MCF 10A (cell line): ENCODE results near the gene ATMIN. TPM values are rescaled to one million over a fixed set of nuclear protein-coding genes. Genes with fewer than 3 reads are reported as not detected.

Experiments
- BruUV-seq: library from RNA; stranded (reverse); fragments of 400-500 nt; replicated peaks from 2 replicates; lab custom pipeline; 2021; lab: Mats Ljungman, UMichigan
- CTCF ChIA-PET: fragments of 300-600 bp; sonication (Branson Sonifier 250); formaldehyde crosslinking; extraction: SDS; loops from one replicate; lab custom pipeline; 2021; ENCODE audit warnings: antibody characterized with exemption, inconsistent platforms; lab: Yijun Ruan, JAX
- POLR2A ChIA-PET: fragments of 300-600, 350-650 bp; sonication (Branson Sonifier 250); formaldehyde crosslinking; extraction: SDS; loops from one replicate; lab custom pipeline; 2020; ENCODE audit warnings: antibody characterized with exemption, inconsistent platforms; lab: Yijun Ruan, JAX
- DNase-seq: peaks from one replicate; pipeline ENCODE4 v3.0.0-alpha.2; 2018; ENCODE audit not compliant: unreplicated experiment
- H3K27ac Mint-ChIP-seq: one replicate; pipeline ENCODE4 v1.8.0; 2022; ENCODE audit warnings: mild to moderate bottlenecking, low read depth, mixed read lengths; ENCODE audit not compliant: unreplicated experiment
- H3K27me3 Mint-ChIP-seq: one replicate; pipeline ENCODE4 v1.8.0; 2022; ENCODE audit warnings: mixed read lengths; ENCODE audit not compliant: insufficient read depth, unreplicated experiment
- H3K36me3 Mint-ChIP-seq: one replicate; pipeline ENCODE4 v1.8.0; 2022; ENCODE audit warnings: mild to moderate bottlenecking, moderate library complexity, mixed read lengths; ENCODE audit not compliant: insufficient read depth, unreplicated experiment
- H3K4me1 Mint-ChIP-seq: one replicate; pipeline ENCODE4 v1.8.0; 2022; ENCODE audit warnings: mixed read lengths; ENCODE audit not compliant: insufficient read depth, unreplicated experiment
- H3K4me3 Mint-ChIP-seq: one replicate; pipeline ENCODE4 v1.8.0; 2022; ENCODE audit warnings: mild to moderate bottlenecking, moderate library complexity, mixed read lengths; ENCODE audit not compliant: unreplicated experiment
- H3K9me3 Mint-ChIP-seq: one replicate; pipeline ENCODE4 v1.8.0; 2022; ENCODE audit warnings: mixed read lengths; ENCODE audit not compliant: unreplicated experiment
- CTCF ChIP-seq: fragments of 200-600 bp; IDR thresholded peaks from one replicate; pipeline ENCODE4 v1.8.0; 2022; ENCODE audit warnings: antibody characterized with exemption, mild to moderate bottlenecking; ENCODE audit not compliant: unreplicated experiment
- intact Hi-C: fragments of 100-400 bp; cut with micrococcal nuclease; formaldehyde crosslinking; loops from 2 replicates; pipeline ENCODE4 v1.14.1; 2022
- total RNA-seq: library from RNA; stranded (reverse); gene quantifications from 2 replicates; pipeline ENCODE4 v1.2.3, GENCODE V29; 2022

The ATMIN gene
- total RNA-seq, 1 experiment from 2014 or later = 33.8 TPM

GRCh38 chr16:81006813-81007695, 28.6 kb upstream of the ATMIN start, which contains the start of the genes CENPN and CMC2:
Gene CENPN (plus strand): TSS chr16:81007214. CDS start chr16:81011940, 4,726 bp downstream.
Gene CMC2 (minus strand): TSS chr16:81006885. CDS start chr16:80997394, 9,491 bp downstream.
- H3K4me3 Mint-ChIP-seq = peak within 1 kb of the TSS; percentile 99
- ChIA-PET POLR2A (interaction anchor here (0.6 to 6.3 kb wide), 12 partner anchors 13 to 311 kb away, joined by 3 to 64 read pairs (median 4); partner anchors contain the start of genes ATMIN, C16orf46 and GAN), CTCF (interaction anchor here (0.7 to 4.9 kb wide), 3 partner anchors 28 to 398 kb away, joined by 4 to 67 read pairs (median 5); partner anchors contain the start of gene ATMIN)
- no peak for TF ChIP-seq CTCF
- intact Hi-C loops = loop anchor here (10.0 kb wide), 1 partner anchor 728 kb away; no protein-coding TSS in a partner anchor
- H3K9me3 Mint-ChIP-seq = no peaks in the 10 kb centered on the region
- no TSS peak for BruUV-seq
- peak; percentile 98 for DNase-seq
- H3K27me3 Mint-ChIP-seq = no peaks in the 10 kb centered on the region
- H3K36me3 Mint-ChIP-seq = peaks cover 23% of the 10 kb centered on the region
- H3K27ac Mint-ChIP-seq = peak within 1 kb of the TSS; percentile 99
- peaks cover 38% of the 10 kb centered on the region for H3K4me1 Mint-ChIP-seq

GRCh38 chr16:81008505-81008789, 27.2 kb upstream of the ATMIN start:
- BruUV-seq = no TSS peak
- POLR2A ChIA-PET = interaction anchor here (6.3 kb wide), 1 partner anchor 27 kb away, joined by 59 read pairs; the partner anchor contains the start of gene ATMIN
- Mint-ChIP-seq H3K4me3 (peak overlapping the region; percentile 99), H3K36me3 (peaks cover 30% of the 10 kb centered on the region), H3K9me3 (no peaks in the 10 kb centered on the region), H3K27ac (peak overlapping the region; percentile 99), H3K27me3 (no peaks in the 10 kb centered on the region), H3K4me1 (peaks cover 29% of the 10 kb centered on the region)
- CTCF ChIA-PET = interaction anchor here (0.6 to 2.8 kb wide), 8 partner anchors 8 to 40 kb away, joined by 3 to 13 read pairs (median 4); partner anchors contain the start of gene ATMIN
- no peak for TF ChIP-seq CTCF
- intact Hi-C loops = loop anchor here (10.0 kb wide), 1 partner anchor 726 kb away; no protein-coding TSS in a partner anchor
- DNase-seq = no peak

- CTCF ChIA-PET = interaction anchor here (1.0 kb wide), 1 partner anchor 23 kb away, joined by 4 read pairs; the partner anchor contains the start of gene ATMIN
- Mint-ChIP-seq H3K4me3 (no peak overlapping the region), H3K9me3 (no peaks in the 10 kb centered on the region), H3K4me1 (peaks cover 11% of the 10 kb centered on the region), H3K27me3 (no peaks in the 10 kb centered on the region), H3K36me3 (peaks cover 43% of the 10 kb centered on the region), H3K27ac (no peak overlapping the region)
- POLR2A ChIA-PET = no interaction called here
- DNase-seq = no peak
- no TSS peak for BruUV-seq
- intact Hi-C loops = no loop called here
- TF ChIP-seq CTCF = no peak
These were observed 22.7 kb upstream of the ATMIN start for GRCh38 chr16:81012974-81013373.

- H3K36me3 Mint-ChIP-seq = peaks cover 54% of the 10 kb centered on the region
- no peak for DNase-seq
- CTCF ChIA-PET = interaction anchor here (0.7 to 1.4 kb wide), 5 partner anchors 10 to 783 kb away, joined by 3 to 7 read pairs (median 3); partner anchors contain the start of gene ATMIN
- peaks cover 6% of the 10 kb centered on the region for H3K4me1 Mint-ChIP-seq
- intact Hi-C loops = no loop called here
- H3K9me3 Mint-ChIP-seq = no peaks in the 10 kb centered on the region
- BruUV-seq = no TSS peak
- POLR2A ChIA-PET = interaction anchor here (0.9 kb wide), 1 partner anchor 20 kb away, joined by 3 read pairs; no protein-coding TSS in a partner anchor
- no peak overlapping the region for H3K4me3 Mint-ChIP-seq
- no peaks in the 10 kb centered on the region for H3K27me3 Mint-ChIP-seq
- H3K27ac Mint-ChIP-seq = no peak overlapping the region
- TF ChIP-seq CTCF = no peak
These were observed 21.0 kb upstream of the ATMIN start for GRCh38 chr16:81014672-81015071.
